ENCODE results near the gene CENPP.

CENPP gene

DNA sequence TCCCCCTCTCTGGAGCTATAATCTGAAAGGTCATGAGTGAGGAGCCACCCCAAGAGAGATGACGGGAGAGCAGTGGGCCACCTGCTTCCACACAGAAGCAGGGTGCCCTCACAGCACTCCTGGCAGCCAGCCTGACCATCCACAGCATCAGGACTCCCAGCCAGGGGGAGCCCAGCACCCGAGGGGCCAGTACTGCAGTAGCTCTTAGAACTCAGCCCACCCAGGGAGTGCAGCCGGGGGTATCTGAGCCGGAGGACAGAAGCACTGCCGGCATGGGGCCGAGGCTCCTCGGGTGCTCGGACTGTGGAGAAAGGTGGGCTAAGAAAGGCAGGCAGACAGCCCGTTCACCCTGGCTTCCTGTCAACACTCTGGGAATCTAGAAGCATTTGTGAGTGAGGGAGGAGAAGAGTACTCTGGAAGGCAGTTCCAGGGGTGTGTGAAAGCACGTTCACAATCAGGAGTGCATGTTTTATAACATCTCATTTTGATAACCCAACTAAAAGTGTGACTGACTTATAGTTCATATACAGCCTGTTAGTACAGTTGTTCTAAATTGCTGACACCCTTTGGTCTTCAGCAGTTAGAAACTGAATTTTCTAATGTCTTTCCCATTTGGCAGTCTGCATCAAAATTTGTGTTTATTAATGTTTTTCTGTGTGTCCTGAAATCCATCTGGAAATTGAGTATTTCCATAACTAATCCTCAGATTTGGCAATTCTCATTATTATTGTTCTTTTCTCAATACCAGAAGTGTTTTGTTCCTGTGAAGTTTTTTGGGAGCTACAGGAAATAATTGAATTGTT lies 182.5 kb downstream of the CENPP start:
- DNase-seq (ENCODE audit: low read depth in 2 of 2), result no peak

- DNase-seq (ENCODE audit: low read depth in 2 of 2), result no peak
These were observed 183.3 kb downstream of the CENPP start for GRCh38 chr9:92509050-92509449.

DNA sequence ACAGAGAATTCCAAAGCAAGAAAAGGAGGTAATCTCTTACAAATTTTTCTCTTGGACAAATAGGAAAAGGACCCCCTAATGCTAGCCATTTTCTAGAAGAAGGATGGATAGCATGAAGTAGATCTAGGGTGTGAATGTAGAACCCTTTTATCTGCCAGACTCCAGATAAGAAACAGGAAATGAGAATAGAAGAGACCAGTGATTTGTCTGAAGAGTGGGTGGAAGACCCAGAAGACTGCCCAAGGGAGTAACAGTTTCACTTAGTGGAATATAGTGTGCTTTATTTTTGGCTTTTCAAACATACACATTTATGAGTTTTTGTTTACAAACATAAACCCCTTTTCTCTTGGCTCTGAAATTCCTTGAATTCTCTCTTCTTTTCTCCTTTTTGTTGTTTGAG lies 185.0 kb downstream of the CENPP start:
- no peak for DNase-seq (ENCODE audit: low read depth in 2 of 2)

- no peak for DNase-seq (ENCODE audit: low read depth in 2 of 2)
These were observed 186.9 kb downstream of the CENPP start for GRCh38 chr9:92512622-92513021.

GRCh38 chr9:92513349-92513748 lies 187.6 kb downstream of the CENPP start:
- DNase-seq (ENCODE audit: low read depth in 2 of 2), result no peak

DNA sequence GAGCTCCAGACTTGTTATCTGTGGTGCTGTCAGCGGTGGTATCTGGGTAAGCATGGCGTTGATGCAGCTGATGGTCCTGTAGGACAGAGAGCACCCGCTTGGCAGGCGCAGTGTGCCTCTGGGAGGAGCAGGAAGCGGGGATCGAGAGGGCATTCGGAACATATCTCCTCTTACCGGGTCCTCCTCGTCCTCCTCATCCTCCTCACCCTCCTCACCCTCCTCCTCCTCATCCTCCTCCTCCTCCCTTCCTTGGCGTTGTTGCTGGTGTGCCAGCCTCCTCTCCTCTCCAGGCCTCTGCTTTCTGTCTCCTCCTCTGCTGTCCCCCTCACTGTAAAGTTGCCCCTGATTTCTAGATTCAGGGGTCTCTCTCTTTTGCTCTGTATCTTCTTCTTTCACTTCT lies 188.9 kb downstream of the CENPP start:
- no peak for DNase-seq (ENCODE audit: low read depth in 2 of 2)

DNA sequence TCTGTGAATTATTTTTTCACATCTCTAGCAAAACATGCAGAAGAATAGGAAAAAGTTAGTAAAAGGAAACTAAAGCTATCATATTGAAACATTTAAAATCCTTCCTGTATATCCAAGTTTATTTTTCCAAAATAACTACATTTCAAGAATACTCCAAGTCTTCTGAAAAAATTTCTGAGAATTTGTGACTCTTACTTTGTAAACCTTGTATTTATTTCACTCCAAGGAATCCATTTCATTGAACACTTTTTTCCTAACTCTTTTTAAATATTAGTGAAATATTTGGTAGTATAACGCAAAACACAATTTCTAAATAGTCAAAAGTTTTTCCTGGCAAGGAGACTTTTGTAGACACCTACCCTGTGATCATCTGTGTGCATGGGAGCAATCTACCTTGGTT lies 190.8 kb downstream of the CENPP start:
- no peak for DNase-seq (ENCODE audit: low read depth in 2 of 2)

- no peak for DNase-seq (ENCODE audit: low read depth in 2 of 2)
These were observed 191.3 kb downstream of the CENPP start for GRCh38 chr9:92517046-92517445.

- DNase-seq (ENCODE audit: low read depth in 2 of 2), result no peak
These were observed 192.4 kb downstream of the CENPP start for GRCh38 chr9:92518199-92518598.

DNA sequence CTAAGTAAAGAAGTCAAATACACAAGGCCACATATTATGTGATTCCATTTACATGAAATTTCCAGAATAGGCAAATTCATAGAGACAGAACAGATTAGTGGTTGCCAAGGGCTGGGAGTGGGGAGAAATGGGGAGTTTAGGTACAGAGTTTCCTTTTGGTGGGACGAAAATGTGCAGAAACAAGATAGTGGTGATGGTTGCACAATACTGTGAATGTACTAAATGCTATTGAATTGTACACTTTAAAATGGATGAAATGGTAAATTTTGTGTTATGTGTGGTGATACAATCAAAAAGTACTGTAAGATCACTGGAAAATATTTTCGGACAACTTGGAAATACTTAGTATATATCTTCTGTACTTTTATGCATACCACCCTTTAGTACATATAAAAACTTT lies 195.1 kb downstream of the CENPP start:
- DNase-seq (ENCODE audit: low read depth in 2 of 2), result no peak

DNA sequence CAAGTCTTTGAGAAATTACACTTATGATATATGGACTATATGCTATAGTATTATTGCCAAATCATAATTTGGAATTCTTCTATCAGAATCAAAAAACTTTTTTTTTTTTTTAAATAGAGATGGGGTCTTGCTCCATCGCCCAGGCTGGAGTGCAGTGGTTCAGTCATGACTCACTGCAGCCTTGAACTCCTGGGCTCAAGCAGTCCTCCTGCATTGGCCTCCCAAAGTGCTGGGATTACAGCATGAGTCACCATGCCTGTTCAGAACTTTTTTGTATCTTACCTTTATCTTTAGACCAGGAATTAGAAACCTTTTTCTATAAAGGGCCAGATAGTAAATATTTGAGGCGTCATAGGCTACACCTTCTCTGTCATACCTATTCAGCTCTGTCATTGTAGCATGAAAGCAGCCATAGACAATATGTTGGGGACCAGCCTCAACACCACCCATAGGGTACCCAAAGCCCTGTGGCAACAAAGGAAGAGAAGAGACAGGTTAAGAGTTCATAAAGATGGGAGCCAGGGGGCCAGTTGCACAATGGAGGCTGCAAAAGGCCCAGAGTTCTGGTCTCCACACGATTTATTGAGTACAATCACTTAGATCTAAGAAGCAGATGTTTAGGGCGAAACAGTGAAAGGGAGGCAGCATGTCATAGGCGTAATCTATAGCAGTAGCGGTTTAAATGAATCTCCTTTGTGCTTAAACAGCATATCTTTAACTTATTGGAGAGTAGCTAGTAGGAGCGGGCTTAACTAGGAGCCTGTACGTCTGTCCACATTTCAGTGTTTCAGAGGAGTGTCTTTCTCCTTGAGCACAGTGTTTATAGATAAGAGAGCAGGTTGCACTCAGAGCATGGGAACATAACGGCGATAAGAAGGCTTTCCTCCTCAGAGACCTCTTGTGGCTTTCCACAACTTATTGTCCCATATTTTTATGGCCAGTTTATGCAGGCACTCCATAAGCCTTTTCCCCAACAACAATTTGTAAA lies 197.5 kb downstream of the CENPP start:
- DNase-seq (ENCODE audit: low read depth in 2 of 2), result no peak

DNA sequence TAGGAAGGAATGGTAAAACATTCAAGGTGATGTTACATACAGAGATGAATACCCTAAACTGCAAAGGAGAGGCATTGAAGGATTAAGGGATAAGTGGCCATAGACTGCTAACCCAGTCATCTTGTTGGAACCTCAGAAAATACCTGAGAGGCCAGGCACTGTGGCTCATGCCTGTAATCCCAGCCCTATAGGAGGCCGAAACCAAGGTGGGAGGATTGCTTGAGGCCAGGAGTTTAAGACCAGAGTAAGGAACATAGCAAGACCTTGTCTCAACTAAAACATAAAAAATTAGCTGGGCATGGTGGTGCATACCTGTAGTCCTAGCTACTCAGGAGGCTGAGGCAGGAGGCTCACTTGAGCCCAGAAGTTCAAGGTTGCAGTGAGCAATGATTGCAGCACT lies 199.1 kb downstream of the CENPP start:
- no peak for DNase-seq (ENCODE audit: low read depth in 2 of 2)

GRCh38 chr9:92525306-92525705 lies 199.6 kb downstream of the CENPP start:
- DNase-seq (ENCODE audit: low read depth in 2 of 2), result no peak

GRCh38 chr9:92527291-92527828 lies 201.6 kb downstream of the CENPP start:
- no peak for DNase-seq (ENCODE audit: low read depth in 2 of 2)

DNA sequence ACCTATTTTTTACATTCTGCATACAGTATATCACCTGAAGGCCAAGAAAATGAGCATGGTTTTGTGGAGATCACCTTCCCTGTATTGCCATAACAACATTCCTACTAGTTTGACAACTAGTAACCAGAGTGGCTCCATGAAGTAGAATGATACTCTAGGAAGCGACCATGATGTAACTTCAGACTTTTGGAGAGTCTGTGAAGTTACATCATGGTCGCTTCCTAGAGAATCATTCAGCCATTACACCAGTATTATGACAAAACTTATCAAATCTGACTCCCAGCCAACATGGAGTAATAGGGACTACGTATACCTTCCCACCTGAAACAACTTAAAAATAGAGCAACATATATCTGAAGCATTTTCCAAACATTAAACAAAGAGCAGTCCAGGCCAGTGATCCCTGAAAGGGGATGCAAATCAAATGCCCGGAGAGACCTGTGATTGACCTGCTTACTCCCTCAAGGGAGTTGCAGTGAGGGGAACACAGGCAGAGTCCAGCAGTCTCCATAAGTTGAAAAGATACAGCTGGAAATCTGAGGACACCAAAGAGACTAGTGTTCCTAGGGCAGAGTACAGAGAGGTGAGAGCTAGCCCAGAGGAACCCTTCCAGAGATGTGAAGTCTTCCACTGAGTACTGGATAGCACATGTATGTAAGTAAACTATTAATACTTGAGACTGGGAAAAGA lies 202.2 kb downstream of the CENPP start:
- no peak for DNase-seq (ENCODE audit: low read depth in 2 of 2)

GRCh38 chr9:92528522-92528849 lies 202.7 kb downstream of the CENPP start:
- no peak for DNase-seq (ENCODE audit: low read depth in 2 of 2)

- no peak for DNase-seq (ENCODE audit: low read depth in 2 of 2)
These were observed 203.4 kb downstream of the CENPP start for GRCh38 chr9:92529124-92529523.

- DNase-seq (ENCODE audit: low read depth in 2 of 2), result no peak
These were observed 205.1 kb downstream of the CENPP start for GRCh38 chr9:92530893-92531292.

DNA sequence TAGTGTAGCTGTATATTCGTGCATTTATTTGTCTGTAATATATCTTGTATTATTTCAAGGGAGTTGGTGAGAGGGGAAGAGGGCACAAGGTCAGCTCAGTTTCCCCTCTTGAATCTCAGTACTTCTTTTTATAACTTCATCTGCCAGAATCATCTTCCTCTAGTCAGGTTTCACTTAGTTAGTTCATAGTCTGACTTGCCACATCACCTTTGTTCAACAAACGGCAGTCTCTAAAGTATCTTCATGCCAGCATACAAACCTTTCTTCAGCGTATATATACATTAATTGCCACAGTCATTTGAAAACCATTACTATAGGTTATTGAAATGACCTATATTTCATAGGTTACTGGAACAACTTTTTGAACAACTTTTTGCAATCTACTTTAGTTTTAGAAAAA lies 208.5 kb downstream of the CENPP start:
- no peak for DNase-seq (ENCODE audit: low read depth in 2 of 2)

- DNase-seq (ENCODE audit: low read depth in 2 of 2), result no peak
These were observed 208.9 kb downstream of the CENPP start for GRCh38 chr9:92534674-92535073.

DNA sequence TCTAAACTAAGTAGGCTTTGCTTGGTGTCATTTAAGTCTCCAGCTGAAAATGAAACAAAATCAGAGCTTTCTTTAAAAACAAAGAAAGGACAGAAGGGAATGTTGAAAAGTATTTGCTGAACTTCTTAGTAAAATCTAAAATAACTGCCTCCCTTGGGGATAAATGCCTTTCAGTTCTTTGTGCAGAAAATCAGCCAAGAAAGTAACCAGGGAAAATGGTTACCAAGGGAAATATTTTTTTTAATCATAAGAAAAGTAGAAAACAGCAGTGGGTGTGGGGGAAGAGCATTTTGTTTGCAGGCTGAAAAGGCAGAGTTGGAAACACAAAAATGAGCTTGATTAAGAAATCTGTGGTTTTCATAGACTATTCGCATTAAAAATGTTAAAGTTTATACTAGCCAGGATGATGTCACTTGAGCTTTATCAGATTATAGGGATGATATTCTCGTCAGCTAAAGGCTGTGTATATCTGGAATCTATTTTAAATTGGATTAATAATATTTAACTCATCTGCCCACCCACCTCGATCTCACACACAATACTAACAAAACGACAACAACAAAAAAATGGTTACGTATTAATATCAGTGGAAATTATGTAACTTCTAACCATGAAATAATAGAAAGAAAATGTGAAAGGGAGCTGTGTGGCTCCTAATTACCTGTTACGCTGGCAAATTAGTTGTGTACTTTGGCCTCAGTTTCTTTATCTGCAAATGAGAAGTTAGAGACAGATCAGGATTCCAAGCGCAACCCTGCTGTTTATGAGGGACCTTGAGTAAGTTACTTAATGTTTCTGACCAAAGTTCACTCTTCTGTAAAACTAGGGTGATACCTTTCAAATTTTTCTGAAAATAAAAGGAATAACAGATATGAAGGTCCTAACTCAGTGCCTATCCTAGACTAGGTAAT lies 210.4 kb downstream of the CENPP start, which contains the start of gene ECM2:
ECM2 (minus strand) TSS at position 51 of the 911 bp plus-strand sequence. CDS start 13,124 bp downstream, outside the sequence.
- no peak for DNase-seq (ENCODE audit: low read depth in 2 of 2)

Measured in activated CD8-positive, alpha-beta memory T cell treated with anti-CD3 and anti-CD28 coated beads for 4 hours (primary cell).